Right lung (tissue), 5 donors: ENCODE measurements around the gene SEMA4G. TPM values are rescaled to one million over a fixed set of nuclear protein-coding genes. Genes with fewer than 3 reads are reported as not detected.

Experiments used
- polyA plus RNA-seq, 5 donors: library from polyadenylated mRNA; unstranded; fragments of 120-200 nt; gene quantifications; one replicate each; pipeline versions ENCODE4 v1.2.1 to v1.2.3, GENCODE V29; 2013; ENCODE audit warnings: inconsistent platforms in 1 of 5, low replicate concordance in 1 of 5; ENCODE audit not compliant: insufficient read length in 5 of 5, insufficient read depth in 1 of 5

Gene SEMA4G
- polyA plus RNA-seq, 5 donors, result 30.7 to 46.3 (median 36.4) TPM

Other genes with a start within 250 kb of the SEMA4G start
- under 1 TPM in 2 of 5 donors, not detected in 3; 0.15 to 0.64 TPM for gene PAX2, start 223.9 kb upstream of the SEMA4G start, polyA plus RNA-seq
- 10 to 100 TPM; 47.4 to 70.5 (median 57.0) TPM for gene SLF2, start 56.5 kb upstream of the SEMA4G start, polyA plus RNA-seq
- gene MRPL43, start 18.0 kb downstream of the SEMA4G start, polyA plus RNA-seq, result 100 to 1,000 TPM in 2 of 5 donors, 10 to 100 TPM in 3; 72.7 to 128 (median 87.3) TPM
- 10 to 100 TPM in 3 of 5 donors, 1 to 10 TPM in 2; 7.9 to 12.8 (median 10.0) TPM for gene TWNK, start 18.0 kb downstream of the SEMA4G start, polyA plus RNA-seq
- gene LZTS2, start 30.3 kb downstream of the SEMA4G start, polyA plus RNA-seq, result 10 to 100 TPM; 37.4 to 73.9 (median 57.6) TPM
- under 1 TPM; 0.26 to 0.85 (median 0.69) TPM for gene PDZD7, start 61.6 kb downstream of the SEMA4G start, polyA plus RNA-seq
- 10 to 100 TPM; 20.7 to 27.6 (median 22.7) TPM for gene SFXN3, start 61.7 kb downstream of the SEMA4G start, polyA plus RNA-seq
- gene KAZALD1, start 92.5 kb downstream of the SEMA4G start, polyA plus RNA-seq, result 10 to 100 TPM in 4 of 5 donors, 1 to 10 TPM in 1; 8.4 to 19.8 (median 12.8) TPM
- not detected for gene TLX1, start 161.8 kb downstream of the SEMA4G start, polyA plus RNA-seq